HG03175 (cell line): ENCODE results near the gene EGFR.

ENCODE experiments used
- ATAC-seq: cut with Tn5 transposase; IDR thresholded peaks from one replicate; pipeline ENCODE4 v1.9.1; 2021; ENCODE audit warnings: mild to moderate bottlenecking, moderate library complexity; ENCODE audit not compliant: unreplicated experiment

Gene EGFR

GRCh38 chr7:55240418-55241142 is 221.8 kb downstream of the EGFR start:
- ATAC-seq, result no peak

GRCh38 chr7:55241958-55242357 is 223.1 kb downstream of the EGFR start:
- no peak for ATAC-seq

- no peak for ATAC-seq
Measured at GRCh38 chr7:55242613-55243012, 223.8 kb downstream of the EGFR start.

GRCh38 chr7:55244006-55244745 is 225.4 kb downstream of the EGFR start:
- no peak for ATAC-seq

- ATAC-seq, result no peak
Measured at GRCh38 chr7:55245271-55245723, 226.5 kb downstream of the EGFR start.

GRCh38 chr7:55246171-55246570 is 227.4 kb downstream of the EGFR start:
- ATAC-seq, result no peak

GRCh38 chr7:55247428-55247827 is 228.6 kb downstream of the EGFR start:
- no peak for ATAC-seq

- ATAC-seq, result no peak
Measured at GRCh38 chr7:55248526-55248925, 229.7 kb downstream of the EGFR start.

GRCh38 chr7:55249332-55249731 is 230.5 kb downstream of the EGFR start:
- ATAC-seq, result no peak

GRCh38 chr7:55250313-55250712 is 231.5 kb downstream of the EGFR start:
- ATAC-seq, result no peak

GRCh38 chr7:55251313-55251712 is 232.5 kb downstream of the EGFR start:
- ATAC-seq, result no peak

- ATAC-seq, result no peak
Measured at GRCh38 chr7:55251911-55252310, 233.1 kb downstream of the EGFR start.

GRCh38 chr7:55252386-55252785 is 233.6 kb downstream of the EGFR start:
- ATAC-seq, result no peak

GRCh38 chr7:55253188-55253587 is 234.4 kb downstream of the EGFR start:
- ATAC-seq, result no peak

GRCh38 chr7:55254242-55254595 is 235.4 kb downstream of the EGFR start:
- no peak for ATAC-seq

- peak; percentile 76 for ATAC-seq
Measured at GRCh38 chr7:55254596-55255495, 236.0 kb downstream of the EGFR start.

- ATAC-seq, result peak; percentile 91
Measured at GRCh38 chr7:55255496-55256445, 237.0 kb downstream of the EGFR start.

GRCh38 chr7:55258631-55259030 is 239.8 kb downstream of the EGFR start:
- no peak for ATAC-seq

GRCh38 chr7:55260171-55260570 is 241.4 kb downstream of the EGFR start:
- no peak for ATAC-seq

GRCh38 chr7:55260676-55261385 is 242.0 kb downstream of the EGFR start:
- no peak for ATAC-seq
